K562 (cell line): ENCODE data around the gene NUFIP2. TPM values are rescaled to one million over a fixed set of nuclear protein-coding genes. Genes with fewer than 3 reads are reported as not detected.

ENCODE experiments used
- CBFA2T2 ChIP-seq: fragments of 450-650 bp; conservative IDR thresholded peaks from 2 replicates; pipeline ENCODE4 v1.6.1; 2017; ENCODE audit warnings: mild to moderate bottlenecking
- CHCHD3 ChIP-seq: fragments of 250-450 bp; sonication (Bioruptor Pico); IDR thresholded peaks from 2 replicates; pipeline ENCODE4 v2.1.2; 2022; ENCODE audit warnings: mild to moderate bottlenecking
- DDX20 ChIP-seq: fragments of 450-650 bp; IDR thresholded peaks from 2 replicates; pipeline ENCODE4 v1.6.1; 2016; ENCODE audit warnings: missing genetic modification characterization, low read depth, mild to moderate bottlenecking, missing compliant biosample characterization, moderate library complexity
- ETV5 ChIP-seq: sonication (generic); formaldehyde crosslinking; IDR thresholded peaks from 2 replicates; pipeline ENCODE4 v1.4.0; 2020; ENCODE audit warnings: low read depth, mild to moderate bottlenecking, missing genetic modification reagents
- FOXJ3 ChIP-seq: sonication (generic); formaldehyde crosslinking; IDR thresholded peaks from 2 replicates; pipeline ENCODE4 v1.4.0; 2020; ENCODE audit warnings: mild to moderate bottlenecking, missing genetic modification reagents
- MXI1 ChIP-seq: IDR thresholded peaks from 2 replicates; pipeline ENCODE4 v1.6.1; 2011; ENCODE audit warnings: low read depth, mild to moderate bottlenecking, improper control_type of control experiment, low read length
- MYNN ChIP-seq, 2 experiments: sonication (generic); formaldehyde crosslinking in 1 of 2; IDR thresholded peaks; 2 replicates each; pipeline versions ENCODE4 v1.5.0 to v1.6.1; 2016 to 2020; ENCODE audit warnings: antibody characterized with exemption in 1 of 2, missing genetic modification reagents in 1 of 2
- SAFB ChIP-seq: fragments of 200-400 bp; formaldehyde crosslinking; IDR thresholded peaks from 2 replicates; pipeline ENCODE4 v1.6.1; 2017; ENCODE audit warnings: low read depth, low read length, borderline replicate concordance
- SREBF2 ChIP-seq: sonication (generic); formaldehyde crosslinking; IDR thresholded peaks from 2 replicates; pipeline ENCODE4 v1.4.0; 2020; ENCODE audit warnings: mild to moderate bottlenecking, missing genetic modification reagents
- TCF7L2 ChIP-seq: fragments of 150-350 bp; IDR thresholded peaks from 2 replicates; pipeline ENCODE4 v1.6.1; 2016; ENCODE audit warnings: low read depth, mild to moderate bottlenecking, low read length, moderate library complexity
- TEAD2 ChIP-seq: fragments of 450-650 bp; IDR thresholded peaks from 2 replicates; pipeline ENCODE4 v1.6.1; 2016; ENCODE audit warnings: missing genetic modification characterization, control low read depth, missing compliant biosample characterization
- ZBTB33 ChIP-seq: sonication (generic); formaldehyde crosslinking; IDR thresholded peaks from 2 replicates; pipeline ENCODE4 v1.8.1; 2023; ENCODE audit warnings: mild to moderate bottlenecking, missing genetic modification reagents
- ZC3H8 ChIP-seq: fragments of 450-650 bp; IDR thresholded peaks from 2 replicates; pipeline ENCODE4 v1.6.1; 2017
- ZNF23 ChIP-seq: fragments of 250-450 bp; sonication (Bioruptor Pico); IDR thresholded peaks from 2 replicates; pipeline ENCODE4 v1.4.0; 2020; ENCODE audit warnings: mild to moderate bottlenecking
- ZNF384 ChIP-seq: IDR thresholded peaks from 2 replicates; pipeline ENCODE4 v1.6.1; 2012; ENCODE audit warnings: low read depth, low read length, improper control_type of control experiment
- ZNF445 ChIP-seq: fragments of 250-450 bp; sonication (Bioruptor Pico); IDR thresholded peaks from 2 replicates; pipeline ENCODE4 v1.4.0; 2020; ENCODE audit warnings: low read depth, mild to moderate bottlenecking, moderate library complexity
- ZNF778 ChIP-seq: fragments of 450-650 bp; formaldehyde crosslinking; IDR thresholded peaks from 2 replicates; pipeline ENCODE4 v1.4.0; 2020; ENCODE audit warnings: mild to moderate bottlenecking, moderate library complexity
- polyA plus RNA-seq, 8 experiments: library from polyadenylated mRNA; depleted of rRNA in 4 of 8; stranded (reverse) in 5 of 8; unstranded in 3 of 8; fragments of >200 nt; fragmentation: Nextera tagmentation in 2 of 8; fragmentation: Illumina TruSeq in 1 of 8; extraction: Ambion mirVana in 2 of 8; extraction: Trizol in 1 of 8; gene quantifications; 2 replicates each; pipeline versions ENCODE4 v1.2.1 to v1.2.3, GENCODE V29; 2011 to 2014; ENCODE audit warnings: inconsistent platforms in 1 of 8, missing spikeins in 1 of 8
- total RNA-seq, 7 experiments: library from RNA; depleted of rRNA in 6 of 7; stranded (reverse); fragments of >200 nt in 6 of 7; fragmentation: Illumina TruSeq in 2 of 7; extraction: Trizol in 2 of 7; gene quantifications; 2 replicates each; pipeline versions ENCODE4 v1.2.1 to v1.2.3, GENCODE V29; 2011 to 2021; ENCODE audit warnings: low replicate concordance in 1 of 7
- TF ChIP-seq, protein P1 (sequence below): sonication (generic); formaldehyde crosslinking; IDR thresholded peaks from 2 replicates; pipeline ENCODE4 v1.8.1; 2023; ENCODE audit warnings: mild to moderate bottlenecking, missing genetic modification reagents
- TF ChIP-seq, protein P2 (sequence below): fragments of 450-650 bp; IDR thresholded peaks from 2 replicates; pipeline ENCODE4 v1.6.1; 2017; ENCODE audit warnings: mild to moderate bottlenecking, moderate library complexity
- TF ChIP-seq, protein P3 (sequence below): fragments of 250-450 bp; sonication (Bioruptor Pico); IDR thresholded peaks from 2 replicates; pipeline ENCODE4 v1.6.1; 2021; ENCODE audit warnings: mild to moderate bottlenecking
- TF ChIP-seq, protein P4 (sequence below): fragments of 450-650 bp; IDR thresholded peaks from 2 replicates; pipeline ENCODE4 v1.6.1; 2016

Gene NUFIP2
- total and polyA plus RNA-seq, 9 of the 15 experiments (the other 6 are each of a cell fraction or from before 2014, with no cell fraction given), result 4.9 to 40.7 (median 18.5) TPM

- TF ChIP-seq, protein P1, sequence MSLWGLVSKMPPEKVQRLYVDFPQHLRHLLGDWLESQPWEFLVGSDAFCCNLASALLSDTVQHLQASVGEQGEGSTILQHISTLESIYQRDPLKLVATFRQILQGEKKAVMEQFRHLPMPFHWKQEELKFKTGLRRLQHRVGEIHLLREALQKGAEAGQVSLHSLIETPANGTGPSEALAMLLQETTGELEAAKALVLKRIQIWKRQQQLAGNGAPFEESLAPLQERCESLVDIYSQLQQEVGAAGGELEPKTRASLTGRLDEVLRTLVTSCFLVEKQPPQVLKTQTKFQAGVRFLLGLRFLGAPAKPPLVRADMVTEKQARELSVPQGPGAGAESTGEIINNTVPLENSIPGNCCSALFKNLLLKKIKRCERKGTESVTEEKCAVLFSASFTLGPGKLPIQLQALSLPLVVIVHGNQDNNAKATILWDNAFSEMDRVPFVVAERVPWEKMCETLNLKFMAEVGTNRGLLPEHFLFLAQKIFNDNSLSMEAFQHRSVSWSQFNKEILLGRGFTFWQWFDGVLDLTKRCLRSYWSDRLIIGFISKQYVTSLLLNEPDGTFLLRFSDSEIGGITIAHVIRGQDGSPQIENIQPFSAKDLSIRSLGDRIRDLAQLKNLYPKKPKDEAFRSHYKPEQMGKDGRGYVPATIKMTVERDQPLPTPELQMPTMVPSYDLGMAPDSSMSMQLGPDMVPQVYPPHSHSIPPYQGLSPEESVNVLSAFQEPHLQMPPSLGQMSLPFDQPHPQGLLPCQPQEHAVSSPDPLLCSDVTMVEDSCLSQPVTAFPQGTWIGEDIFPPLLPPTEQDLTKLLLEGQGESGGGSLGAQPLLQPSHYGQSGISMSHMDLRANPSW (CRISPR knock-in tag), result no peak
- no peak for TF ChIP-seq DDX20 (tag)
- TF ChIP-seq TEAD2, result no peak
- TF ChIP-seq, protein P2, sequence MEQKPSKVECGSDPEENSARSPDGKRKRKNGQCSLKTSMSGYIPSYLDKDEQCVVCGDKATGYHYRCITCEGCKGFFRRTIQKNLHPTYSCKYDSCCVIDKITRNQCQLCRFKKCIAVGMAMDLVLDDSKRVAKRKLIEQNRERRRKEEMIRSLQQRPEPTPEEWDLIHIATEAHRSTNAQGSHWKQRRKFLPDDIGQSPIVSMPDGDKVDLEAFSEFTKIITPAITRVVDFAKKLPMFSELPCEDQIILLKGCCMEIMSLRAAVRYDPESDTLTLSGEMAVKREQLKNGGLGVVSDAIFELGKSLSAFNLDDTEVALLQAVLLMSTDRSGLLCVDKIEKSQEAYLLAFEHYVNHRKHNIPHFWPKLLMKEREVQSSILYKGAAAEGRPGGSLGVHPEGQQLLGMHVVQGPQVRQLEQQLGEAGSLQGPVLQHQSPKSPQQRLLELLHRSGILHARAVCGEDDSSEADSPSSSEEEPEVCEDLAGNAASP, result no peak
- TF ChIP-seq FOXJ3 (CRISPR knock-in tag), result no peak
- TF ChIP-seq, protein P3, sequence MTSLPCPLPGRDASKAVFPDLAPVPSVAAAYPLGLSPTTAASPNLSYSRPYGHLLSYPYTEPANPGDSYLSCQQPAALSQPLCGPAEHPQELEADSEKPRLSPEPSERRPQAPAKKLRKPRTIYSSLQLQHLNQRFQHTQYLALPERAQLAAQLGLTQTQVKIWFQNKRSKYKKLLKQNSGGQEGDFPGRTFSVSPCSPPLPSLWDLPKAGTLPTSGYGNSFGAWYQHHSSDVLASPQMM, result no peak
- TF ChIP-seq TCF7L2, result no peak
- TF ChIP-seq ZNF23 (CRISPR knock-in tag), result no peak
- no peak for TF ChIP-seq ZC3H8
- no peak for TF ChIP-seq SAFB
- TF ChIP-seq, protein P4, sequence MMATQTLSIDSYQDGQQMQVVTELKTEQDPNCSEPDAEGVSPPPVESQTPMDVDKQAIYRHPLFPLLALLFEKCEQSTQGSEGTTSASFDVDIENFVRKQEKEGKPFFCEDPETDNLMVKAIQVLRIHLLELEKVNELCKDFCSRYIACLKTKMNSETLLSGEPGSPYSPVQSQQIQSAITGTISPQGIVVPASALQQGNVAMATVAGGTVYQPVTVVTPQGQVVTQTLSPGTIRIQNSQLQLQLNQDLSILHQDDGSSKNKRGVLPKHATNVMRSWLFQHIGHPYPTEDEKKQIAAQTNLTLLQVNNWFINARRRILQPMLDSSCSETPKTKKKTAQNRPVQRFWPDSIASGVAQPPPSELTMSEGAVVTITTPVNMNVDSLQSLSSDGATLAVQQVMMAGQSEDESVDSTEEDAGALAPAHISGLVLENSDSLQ, result 0 out of 2 replicates have a peak, but pooled peaks have one; percentile 13
- no peak for TF ChIP-seq MYNN (IDR thresholded peaks at IDR 0.05)
- TF ChIP-seq MYNN (CRISPR knock-in tag; IDR thresholded peaks at IDR 0.05), result no peak
- TF ChIP-seq ETV5 (CRISPR knock-in tag), result no peak
- TF ChIP-seq CBFA2T2, result 0 out of 2 replicates have a peak, but pooled peaks have one; percentile 10
- TF ChIP-seq ZBTB33, result no peak
- TF ChIP-seq MXI1, result no peak
- TF ChIP-seq CHCHD3 (CRISPR knock-in tag), result no peak
- TF ChIP-seq SREBF2 (CRISPR knock-in tag), result no peak
- no peak for TF ChIP-seq ZNF445 (CRISPR knock-in tag)
- no peak for TF ChIP-seq ZNF778
- peak; percentile 90 for TF ChIP-seq ZNF384
These were observed 56.3 kb downstream of the NUFIP2 start (continued) for GRCh38 chr17:29237476-29238132.
